Measurements from ENCODE around the gene NRXN2.
A peak's percentile ranks its signal among the peaks of the same experiment; 100 is the strongest.

Gene NRXN2

DNA sequence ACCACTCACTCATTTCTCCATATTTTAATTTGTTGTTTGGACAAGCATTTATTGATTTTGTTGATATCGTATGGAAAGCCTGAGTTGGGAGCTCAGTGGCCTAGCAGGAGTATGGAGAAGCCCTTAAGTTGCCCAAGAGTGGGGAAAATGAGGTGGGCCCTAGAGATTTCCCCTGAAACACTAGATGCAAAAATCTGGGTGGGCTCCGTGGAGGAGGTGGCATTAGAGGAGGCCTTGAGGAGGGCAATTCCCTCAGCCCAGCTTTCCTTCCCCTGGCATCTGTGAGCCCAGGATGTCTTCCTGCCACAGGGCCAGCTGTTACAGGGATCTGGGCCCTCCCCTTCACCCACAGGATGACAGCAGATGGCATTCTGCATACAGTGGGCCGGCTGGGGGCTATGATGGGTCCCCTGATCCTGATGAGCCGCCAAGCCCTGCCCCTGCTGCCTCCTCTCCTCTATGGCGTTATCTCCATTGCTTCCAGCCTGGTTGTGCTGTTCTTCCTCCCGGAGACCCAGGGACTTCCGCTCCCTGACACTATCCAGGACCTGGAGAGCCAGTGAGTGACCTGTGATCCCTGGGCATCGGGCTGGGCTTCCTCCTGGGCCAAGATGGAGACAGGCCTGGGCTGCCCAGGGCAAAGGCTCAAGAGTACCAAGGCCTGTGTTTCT lies 153.6 kb downstream of the NRXN2 start:
- H3K4me3 ChIP-seq, result no peak overlapping the region
- no peaks in the 10 kb centered on the region for H4K20me1 ChIP-seq
- no peak overlapping the region for H3K4me2 ChIP-seq
- no peaks in the 10 kb centered on the region for H3K27me3 ChIP-seq
- H3K9me3 ChIP-seq, result no peaks in the 10 kb centered on the region
- no peak for TF ChIP-seq Cebpa-rat (IDR thresholded peaks at IDR 0.05)
- H3K4me1 ChIP-seq, result peaks cover 32% of the 10 kb centered on the region
- H3K9ac ChIP-seq, result no peak overlapping the region
- H3K36me3 ChIP-seq, result no peaks in the 10 kb centered on the region
- no peak overlapping the region for H3K27ac ChIP-seq

- TF ChIP-seq Cebpa-rat (IDR thresholded peaks at IDR 0.05), result no peak
- Histone ChIP-seq H3K9me3 (no peaks in the 10 kb centered on the region), H3K4me1 (peaks cover 37% of the 10 kb centered on the region), H3K4me2 (no peak overlapping the region), H3K36me3 (no peaks in the 10 kb centered on the region), H3K27me3 (no peaks in the 10 kb centered on the region), H3K4me3 (no peak overlapping the region), H3K27ac (no peak overlapping the region), H4K20me1 (no peaks in the 10 kb centered on the region), H3K9ac (no peak overlapping the region)
Measured at GRCh38 chr11:64568584-64569140, 154.3 kb downstream of the NRXN2 start.

DNA sequence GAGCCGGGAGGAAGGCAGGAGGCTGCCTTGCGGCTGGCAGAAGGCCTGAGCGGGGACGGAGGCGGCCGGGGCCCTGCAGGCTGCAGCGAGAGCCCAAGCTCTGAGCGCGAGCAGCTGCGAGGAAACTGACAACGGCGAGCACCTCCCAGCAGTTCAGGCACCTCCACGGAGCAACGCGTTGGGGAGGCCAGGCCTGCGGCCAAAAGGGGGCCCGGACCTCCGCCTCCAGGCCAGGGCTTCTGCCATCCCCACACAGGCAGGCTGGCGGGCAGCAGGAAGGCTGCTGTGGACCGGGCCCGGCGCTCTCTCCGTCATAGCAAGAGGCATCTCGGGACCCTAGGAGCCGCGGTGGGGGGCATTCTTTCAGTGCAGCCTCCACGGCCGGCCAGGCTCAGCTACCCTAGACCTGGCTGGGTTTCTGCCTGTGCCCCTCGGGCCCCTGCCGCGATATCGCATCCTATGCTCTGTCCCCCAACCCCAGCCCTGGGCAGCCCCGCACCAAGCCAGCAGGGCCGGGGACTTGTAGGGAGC lies 154.9 kb downstream of the NRXN2 start:
- Histone ChIP-seq H3K27me3 (no peaks in the 10 kb centered on the region), H3K9ac (no peak overlapping the region), H3K4me1 (peaks cover 37% of the 10 kb centered on the region), H3K4me2 (no peak overlapping the region; the same call in 1 of the 2 replicates), H4K20me1 (no peaks in the 10 kb centered on the region), H3K4me3 (no peak overlapping the region), H3K36me3 (no peaks in the 10 kb centered on the region), H3K27ac (peak overlapping the region; percentile 74), H3K9me3 (no peaks in the 10 kb centered on the region)
- no peak for TF ChIP-seq Cebpa-rat (IDR thresholded peaks at IDR 0.05)

DNA sequence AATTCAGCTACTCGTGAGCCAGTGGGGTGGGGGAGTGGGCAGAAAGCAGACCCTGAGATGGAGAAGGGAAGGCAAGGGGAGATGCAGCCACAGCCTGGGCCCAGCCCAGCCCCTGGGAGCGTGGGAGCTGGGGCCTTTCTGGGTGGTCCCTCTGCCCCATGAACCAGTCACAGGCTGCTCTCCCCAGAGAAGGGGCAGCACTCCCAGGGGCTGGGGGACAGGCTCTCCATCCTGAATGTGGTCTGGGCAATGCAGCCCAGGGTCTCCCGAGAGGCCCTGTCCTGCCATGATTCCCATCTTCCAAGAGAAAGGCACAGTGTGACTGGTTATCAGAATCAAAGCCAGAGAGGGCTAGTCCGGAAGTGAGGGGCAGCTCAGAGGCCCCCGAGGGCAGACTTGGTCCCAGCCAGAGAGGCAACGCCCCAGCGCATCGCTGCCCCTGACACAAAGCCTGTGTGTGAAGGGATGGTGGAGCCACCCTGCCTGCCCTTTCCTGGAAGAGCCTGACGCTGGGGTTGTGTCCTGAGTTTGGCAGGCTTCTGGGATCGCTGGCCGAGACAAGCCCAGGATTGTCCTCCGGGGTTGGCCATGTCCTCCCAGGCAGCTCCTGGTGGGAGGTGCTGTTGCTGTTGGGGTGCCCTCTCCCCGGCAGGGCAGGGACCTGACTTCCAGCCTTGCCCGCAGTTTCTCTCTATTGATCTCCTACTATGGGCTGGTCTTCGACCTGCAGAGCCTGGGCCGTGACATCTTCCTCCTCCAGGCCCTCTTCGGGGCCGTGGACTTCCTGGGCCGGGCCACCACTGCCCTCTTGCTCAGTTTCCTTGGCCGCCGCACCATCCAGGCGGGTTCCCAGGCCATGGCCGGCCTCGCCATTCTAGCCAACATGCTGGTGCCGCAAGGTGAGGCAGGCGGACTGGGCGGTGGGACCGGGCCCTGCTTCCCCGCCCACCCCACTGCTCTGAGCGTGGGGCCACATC lies 155.8 kb downstream of the NRXN2 start:
- Histone ChIP-seq H3K4me3 (0 out of 2 replicates have a peak overlapping the region, but pooled peaks have one; percentile 40), H3K27ac (peak overlapping the region; percentile 74), H3K4me2 (peak overlapping the region; percentile 80), H4K20me1 (no peaks in the 10 kb centered on the region), H3K9me3 (no peaks in the 10 kb centered on the region), H3K9ac (peak overlapping the region; percentile 44; the same call in 1 of the 2 replicates), H3K27me3 (no peaks in the 10 kb centered on the region), H3K36me3 (no peaks in the 10 kb centered on the region), H3K4me1 (peaks cover 37% of the 10 kb centered on the region)
- TF ChIP-seq Cebpa-rat (IDR thresholded peaks at IDR 0.05), result no peak; the same call in 1 of the 2 replicates

DNA sequence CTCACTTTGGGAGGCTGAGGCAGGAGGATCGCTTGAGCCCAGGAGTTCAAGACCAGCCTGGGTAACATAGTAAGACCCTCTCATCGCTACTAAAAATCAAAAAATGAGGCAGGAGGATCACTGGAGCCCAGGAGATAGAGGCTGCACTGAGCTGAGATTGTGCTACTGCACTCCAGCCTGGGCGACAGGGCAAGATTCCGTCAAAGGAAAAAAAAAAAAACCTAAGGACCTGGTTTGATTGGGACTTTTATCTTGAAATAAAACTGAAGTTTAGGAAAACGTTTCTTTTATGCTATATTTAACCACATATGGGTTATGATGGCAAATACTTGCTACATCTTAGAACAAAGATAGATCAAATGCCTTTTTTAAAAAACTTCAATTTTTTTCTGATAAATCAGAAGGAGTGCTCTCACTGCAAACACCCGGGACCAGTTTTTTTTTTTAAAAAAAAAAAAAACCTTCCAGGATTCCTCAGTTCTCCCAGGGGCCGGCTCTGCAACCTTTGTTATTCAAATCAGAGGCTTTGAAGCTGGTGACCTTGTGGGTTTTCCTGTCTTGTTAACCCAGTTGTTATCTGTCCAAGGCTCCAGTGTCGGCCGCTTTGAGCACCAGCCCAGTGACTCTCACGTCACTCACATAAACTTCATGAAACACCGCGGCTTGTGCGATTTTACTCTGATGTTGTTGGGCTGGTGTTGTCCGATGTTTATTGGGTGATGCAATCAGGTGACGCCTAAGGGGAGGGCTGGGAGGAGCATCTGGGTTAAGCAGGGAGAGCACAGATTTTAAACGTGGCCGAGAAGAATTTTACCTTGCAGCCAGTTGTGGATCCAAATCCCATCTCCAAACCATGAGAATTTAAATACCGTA lies 156.7 kb downstream of the NRXN2 start:
- Histone ChIP-seq H3K27me3 (no peaks in the 10 kb centered on the region), H3K4me3 (peak overlapping the region; percentile 40; the same call in 1 of the 2 replicates), H3K9me3 (no peaks in the 10 kb centered on the region), H3K36me3 (no peaks in the 10 kb centered on the region), H3K27ac (peak overlapping the region; percentile 74), H3K9ac (peak overlapping the region; percentile 44; the same call in 1 of the 2 replicates), H4K20me1 (no peaks in the 10 kb centered on the region), H3K4me1 (peaks cover 37% of the 10 kb centered on the region), H3K4me2 (peak overlapping the region; percentile 80)
- TF ChIP-seq Cebpa-rat (IDR thresholded peaks at IDR 0.05), result peak; percentile 90

DNA sequence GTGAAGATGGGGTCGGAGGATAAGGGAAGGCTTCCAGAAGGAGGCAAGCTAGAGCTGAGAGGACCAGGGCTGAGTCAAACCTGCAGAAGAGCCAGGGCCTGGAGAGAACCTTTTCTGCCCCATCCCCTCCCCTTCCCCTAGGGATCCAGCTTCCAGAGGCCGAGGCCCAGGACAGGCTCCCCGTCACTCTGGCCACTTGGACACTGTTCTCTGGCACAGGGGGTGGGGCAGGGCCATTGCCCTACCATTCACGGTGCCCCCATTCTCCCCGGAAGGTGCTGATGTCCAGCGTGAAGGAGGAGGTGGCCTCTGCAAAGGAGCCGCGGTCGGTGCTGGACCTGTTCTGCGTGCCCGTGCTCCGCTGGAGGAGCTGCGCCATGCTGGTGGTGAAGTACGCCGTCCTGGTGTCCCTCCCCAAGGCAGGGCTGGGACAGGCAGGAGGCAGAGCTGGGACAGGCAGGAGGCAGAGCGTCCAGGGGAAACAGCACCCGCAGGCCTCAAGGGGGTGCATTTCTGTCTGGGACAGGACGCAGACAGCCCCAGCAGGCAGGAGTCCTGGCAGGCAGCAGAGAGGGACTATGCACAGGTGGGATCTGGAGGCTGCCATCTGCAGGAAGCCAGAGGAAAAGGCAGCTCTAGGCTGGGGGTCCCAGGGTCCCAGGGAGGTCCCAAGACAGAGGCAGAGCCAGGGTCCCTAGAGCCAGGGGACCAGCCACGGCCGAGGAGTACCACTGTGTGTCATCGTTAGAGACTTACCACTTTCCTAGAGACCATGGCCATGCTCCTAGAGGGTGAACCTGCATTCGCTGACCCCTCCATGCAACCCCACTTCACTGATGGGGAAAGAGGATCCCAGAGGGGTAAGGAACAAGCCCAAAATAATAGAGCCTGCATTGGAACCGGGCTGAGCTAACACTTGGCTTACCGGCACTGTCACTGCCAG lies 157.8 kb downstream of the NRXN2 start:
- peak overlapping the region; percentile 80 for H3K4me2 ChIP-seq
- H3K9ac ChIP-seq, result 0 out of 2 replicates have a peak overlapping the region, but pooled peaks have one; percentile 44
- H3K4me1 ChIP-seq, result peaks cover 41% of the 10 kb centered on the region
- TF ChIP-seq Cebpa-rat (IDR thresholded peaks at IDR 0.05), result no peak
- no peaks in the 10 kb centered on the region for H3K36me3 ChIP-seq
- H3K27me3 ChIP-seq, result no peaks in the 10 kb centered on the region
- no peaks in the 10 kb centered on the region for H3K9me3 ChIP-seq
- 0 out of 2 replicates have a peak overlapping the region, but pooled peaks have one; percentile 74 for H3K27ac ChIP-seq
- H4K20me1 ChIP-seq, result no peaks in the 10 kb centered on the region
- H3K4me3 ChIP-seq, result no peak overlapping the region

GRCh38 chr11:64564419-64564818 lies 158.6 kb downstream of the NRXN2 start:
- H3K9ac ChIP-seq, result no peak overlapping the region
- H3K9me3 ChIP-seq, result no peaks in the 10 kb centered on the region
- H3K36me3 ChIP-seq, result no peaks in the 10 kb centered on the region
- peak overlapping the region; percentile 80; the same call in 1 of the 2 replicates for H3K4me2 ChIP-seq
- H3K4me3 ChIP-seq, result no peak overlapping the region
- H3K27ac ChIP-seq, result no peak overlapping the region
- H3K4me1 ChIP-seq, result peaks cover 49% of the 10 kb centered on the region
- H4K20me1 ChIP-seq, result no peaks in the 10 kb centered on the region
- TF ChIP-seq Cebpa-rat (IDR thresholded peaks at IDR 0.05), result no peak
- no peaks in the 10 kb centered on the region for H3K27me3 ChIP-seq

DNA sequence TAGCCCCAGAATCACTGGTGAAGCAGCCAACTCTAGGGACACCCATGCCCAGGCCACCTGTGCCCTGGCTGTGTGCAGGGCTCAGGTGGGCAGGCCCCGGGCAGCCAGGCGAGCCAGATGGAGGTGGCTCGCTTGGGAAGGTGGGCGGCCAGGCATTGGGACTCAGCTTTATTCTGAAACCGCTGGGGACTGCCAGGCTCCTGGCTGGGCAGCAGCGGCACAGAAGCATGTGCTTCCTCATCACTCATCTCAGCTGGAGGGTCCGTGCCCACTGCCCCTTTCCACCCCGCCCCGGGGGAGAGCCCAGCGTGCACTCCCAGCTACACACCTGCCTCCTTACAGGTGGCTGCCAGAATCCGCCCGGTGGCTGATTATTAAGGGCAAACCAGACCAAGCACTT lies 159.0 kb downstream of the NRXN2 start:
- H4K20me1 ChIP-seq, result no peaks in the 10 kb centered on the region
- no peaks in the 10 kb centered on the region for H3K36me3 ChIP-seq
- H3K4me2 ChIP-seq, result no peak overlapping the region
- no peak overlapping the region for H3K4me3 ChIP-seq
- peaks cover 54% of the 10 kb centered on the region for H3K4me1 ChIP-seq
- TF ChIP-seq Cebpa-rat (IDR thresholded peaks at IDR 0.05), result no peak
- no peak overlapping the region for H3K9ac ChIP-seq
- H3K9me3 ChIP-seq, result no peaks in the 10 kb centered on the region
- no peak overlapping the region for H3K27ac ChIP-seq
- H3K27me3 ChIP-seq, result no peaks in the 10 kb centered on the region
